ENCODE results near the gene ATG7.

DNA sequence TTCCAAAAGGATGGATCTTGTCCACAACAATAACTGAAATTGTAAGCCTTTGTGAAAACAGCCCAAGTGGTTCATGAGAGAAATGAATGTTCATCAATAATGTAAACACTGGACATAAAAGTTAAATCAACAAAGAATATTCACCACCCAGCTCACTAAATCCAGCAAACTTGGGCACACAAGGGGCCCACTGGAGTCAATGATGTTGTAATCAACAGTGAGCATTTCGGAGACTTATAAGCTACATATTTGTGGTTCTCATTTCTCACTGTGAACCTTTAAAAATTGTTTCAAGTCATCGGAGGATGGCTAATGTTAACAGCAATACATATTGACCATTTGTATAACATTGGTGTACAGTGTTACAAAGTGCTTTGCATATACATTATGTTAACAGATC, 308.4 kb downstream of the ATG7 start:
- TF ChIP-seq, protein P1, sequence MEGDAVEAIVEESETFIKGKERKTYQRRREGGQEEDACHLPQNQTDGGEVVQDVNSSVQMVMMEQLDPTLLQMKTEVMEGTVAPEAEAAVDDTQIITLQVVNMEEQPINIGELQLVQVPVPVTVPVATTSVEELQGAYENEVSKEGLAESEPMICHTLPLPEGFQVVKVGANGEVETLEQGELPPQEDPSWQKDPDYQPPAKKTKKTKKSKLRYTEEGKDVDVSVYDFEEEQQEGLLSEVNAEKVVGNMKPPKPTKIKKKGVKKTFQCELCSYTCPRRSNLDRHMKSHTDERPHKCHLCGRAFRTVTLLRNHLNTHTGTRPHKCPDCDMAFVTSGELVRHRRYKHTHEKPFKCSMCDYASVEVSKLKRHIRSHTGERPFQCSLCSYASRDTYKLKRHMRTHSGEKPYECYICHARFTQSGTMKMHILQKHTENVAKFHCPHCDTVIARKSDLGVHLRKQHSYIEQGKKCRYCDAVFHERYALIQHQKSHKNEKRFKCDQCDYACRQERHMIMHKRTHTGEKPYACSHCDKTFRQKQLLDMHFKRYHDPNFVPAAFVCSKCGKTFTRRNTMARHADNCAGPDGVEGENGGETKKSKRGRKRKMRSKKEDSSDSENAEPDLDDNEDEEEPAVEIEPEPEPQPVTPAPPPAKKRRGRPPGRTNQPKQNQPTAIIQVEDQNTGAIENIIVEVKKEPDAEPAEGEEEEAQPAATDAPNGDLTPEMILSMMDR (IDR thresholded peaks at IDR 0.05), result no peak
- TF ChIP-seq POLR2A (IDR thresholded peaks at IDR 0.05) (no peak), POLR2AphosphoS5 (IDR thresholded peaks at IDR 0.05; ENCODE audit: insufficient read depth in 1 of 2, low read depth in 1 of 2) (no peak)

Data from vagina (tissue), 2 donors.